ENCODE results near the gene TLX3.

TLX3 gene

GRCh38 chr5:171306781-171307591 is 2.1 kb upstream of the TLX3 start:
- no peak for DNase-seq

DNA sequence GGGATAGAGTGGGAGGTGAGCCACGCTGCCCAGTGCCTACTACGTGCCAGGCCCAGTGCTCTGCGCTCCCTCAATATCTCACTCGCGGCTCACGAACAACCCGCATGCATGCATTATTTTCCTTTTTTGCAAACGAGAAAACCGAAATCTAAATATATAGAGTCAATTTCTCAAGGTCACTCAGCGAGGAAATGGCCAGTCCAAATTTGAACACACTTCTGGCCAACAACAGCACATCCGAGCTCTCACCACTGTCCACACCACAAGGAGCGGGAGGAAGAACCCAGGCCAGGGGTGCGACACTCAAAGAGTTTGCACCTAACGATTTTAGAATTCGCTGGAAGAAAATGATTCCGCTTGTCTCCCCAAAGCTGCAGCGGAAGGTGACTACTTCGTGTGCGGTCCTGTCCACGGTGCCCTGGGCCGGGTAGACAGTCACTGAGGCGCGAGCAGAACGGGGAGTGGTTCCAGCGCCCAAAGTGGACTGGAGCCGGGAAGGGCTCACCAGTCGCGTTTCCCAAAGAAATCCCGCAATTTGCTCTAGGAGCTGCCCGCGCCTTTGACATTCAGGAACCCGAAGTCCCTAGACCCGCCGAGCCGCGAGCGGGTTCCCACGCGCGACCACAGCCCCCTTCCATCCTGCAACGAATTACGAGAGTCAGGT is 1.1 kb upstream of the TLX3 start:
- DNase-seq, result no peak

GRCh38 chr5:171309276-171310211 is 496 bp downstream of the TLX3 start:
- DNase-seq, result no peak

GRCh38 chr5:171310212-171310818 is 1.3 kb downstream of the TLX3 start:
- no peak for DNase-seq

DNA sequence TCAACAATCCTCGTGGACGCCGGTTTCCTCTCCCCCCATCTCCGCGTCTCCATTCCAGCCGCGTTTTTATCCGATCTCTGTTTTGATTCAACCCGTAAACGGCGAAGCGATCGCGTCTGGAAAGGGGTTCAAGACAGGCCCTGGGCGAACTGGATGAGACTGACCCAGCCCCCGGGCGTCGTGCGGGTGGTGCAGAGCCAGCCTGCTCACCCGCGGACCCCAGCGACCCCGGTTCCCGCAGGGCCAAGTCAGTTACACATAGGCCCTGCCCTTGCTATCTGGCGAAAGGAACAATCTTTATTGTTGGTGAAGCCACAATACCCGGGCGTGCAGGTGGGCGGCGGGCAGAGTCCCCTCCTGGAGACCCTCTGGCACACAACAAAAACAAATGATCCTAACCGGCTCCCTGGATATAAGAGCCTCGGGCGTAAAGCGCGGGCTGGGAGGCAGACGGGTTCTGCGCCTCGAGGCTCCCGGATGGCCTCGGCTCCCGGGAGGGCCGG is 1.8 kb downstream of the TLX3 start:
- DNase-seq, result no peak

GRCh38 chr5:171311322-171312077 is 2.5 kb downstream of the TLX3 start:
- no peak for DNase-seq

DNA sequence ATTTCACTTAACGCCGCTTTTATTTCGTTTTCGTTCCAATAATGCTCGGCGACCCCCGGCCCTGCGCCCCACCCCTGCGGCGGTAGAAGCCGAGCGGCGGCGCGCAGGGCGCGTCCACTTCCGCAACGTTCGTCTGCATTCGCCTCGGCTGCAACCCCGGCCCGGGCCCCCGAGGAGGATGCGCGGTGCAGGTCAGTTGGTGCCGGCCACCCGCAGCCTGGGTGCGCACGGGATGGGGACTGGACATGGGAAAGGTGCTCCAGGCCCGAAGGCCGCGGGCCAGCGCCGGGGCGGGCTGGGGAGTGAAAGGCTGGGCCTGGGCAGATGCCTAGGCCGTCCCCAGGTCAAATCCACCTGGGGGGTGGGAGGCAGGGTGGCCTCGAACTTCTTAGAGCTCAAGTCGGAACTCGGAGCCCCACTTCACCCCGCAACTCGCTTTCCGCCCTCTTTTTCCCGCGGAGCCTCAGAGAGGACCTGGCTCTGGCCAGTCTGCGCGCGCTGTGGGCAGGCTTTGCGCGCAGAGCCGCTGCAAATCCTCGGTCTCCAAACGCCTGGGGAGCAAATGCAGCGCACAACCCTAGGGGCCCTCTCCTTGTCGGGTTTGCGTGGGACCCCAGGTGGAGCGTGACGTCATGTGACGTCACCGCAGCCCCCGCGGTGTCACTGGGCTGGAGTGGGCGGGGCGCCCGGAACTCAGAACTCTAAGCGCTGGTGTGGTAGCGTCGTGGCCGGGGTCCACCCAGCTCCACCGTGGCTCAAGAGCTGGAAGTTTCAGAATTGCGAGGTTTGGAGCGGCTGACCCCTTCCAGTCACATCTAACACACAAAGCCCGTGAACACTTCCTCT is 3.3 kb downstream of the TLX3 start:
- no peak for DNase-seq

DNA sequence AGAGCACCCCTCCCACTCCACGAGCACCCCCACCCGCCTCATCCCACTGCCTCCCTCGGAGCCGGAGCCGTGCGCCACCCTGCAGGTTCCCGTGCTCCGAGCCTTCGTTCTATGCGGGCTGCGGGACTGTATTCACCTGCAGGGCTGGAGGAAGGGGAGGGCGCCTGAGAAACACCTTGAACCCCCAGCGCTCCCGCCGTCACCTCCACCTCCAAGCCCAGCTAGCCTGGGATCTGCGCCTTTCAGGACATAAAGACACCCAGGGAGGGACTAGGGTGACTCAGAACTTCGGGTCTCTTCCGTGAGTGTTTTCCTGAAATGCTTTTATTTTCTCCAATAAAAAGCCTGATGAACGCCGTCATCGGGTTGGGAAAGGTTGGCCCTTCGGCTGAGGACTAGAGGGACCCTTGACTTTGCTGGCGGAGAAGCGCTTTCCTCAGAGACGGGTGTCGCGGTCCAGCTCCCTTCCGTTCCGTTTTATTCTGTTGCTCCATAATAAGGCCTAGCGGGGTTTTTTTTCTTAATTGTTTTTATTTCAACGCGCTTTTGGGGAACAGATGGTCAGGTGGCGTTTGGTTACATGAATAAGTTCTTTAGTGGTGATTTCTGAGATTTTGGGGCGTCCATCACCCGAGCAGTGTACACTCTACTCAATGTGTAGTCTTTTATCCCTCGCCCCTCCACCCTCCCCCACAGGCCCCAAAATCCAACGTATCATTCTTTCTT is 4.6 kb downstream of the TLX3 start:
- no peak for DNase-seq

DNA sequence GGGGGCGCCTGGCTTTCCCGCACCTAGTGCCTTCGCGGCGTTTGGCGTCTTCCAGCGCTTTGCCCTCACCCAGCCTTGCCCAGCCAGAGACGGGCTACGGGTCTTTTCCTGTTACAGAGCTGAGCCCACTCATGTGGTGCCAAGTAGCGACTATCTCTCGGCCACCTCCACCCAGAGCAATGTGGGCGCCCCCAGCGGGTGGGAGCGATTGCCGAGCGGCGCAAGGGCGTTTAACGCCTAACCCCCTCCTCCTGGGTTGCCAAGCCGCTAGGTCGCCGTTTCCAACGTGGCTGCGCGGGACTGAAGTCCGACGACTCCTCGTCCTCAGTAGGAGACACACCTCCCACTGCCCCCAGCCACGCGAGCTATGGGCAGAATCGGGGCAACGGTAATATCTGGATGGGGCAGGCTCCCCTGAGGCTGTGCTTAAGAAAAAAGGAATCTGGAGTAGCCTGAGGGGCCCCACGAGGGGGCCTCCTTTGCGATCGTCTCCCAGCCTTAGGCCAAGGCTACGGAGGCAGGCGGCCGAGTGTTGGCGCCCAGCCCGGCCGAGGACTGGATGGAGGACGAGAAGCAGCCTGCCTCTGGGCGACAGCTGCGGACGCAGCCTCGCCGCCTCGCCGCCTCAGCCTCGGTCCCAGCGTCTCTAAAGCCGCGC is 5.8 kb downstream of the TLX3 start:
- DNase-seq, result no peak

DNA sequence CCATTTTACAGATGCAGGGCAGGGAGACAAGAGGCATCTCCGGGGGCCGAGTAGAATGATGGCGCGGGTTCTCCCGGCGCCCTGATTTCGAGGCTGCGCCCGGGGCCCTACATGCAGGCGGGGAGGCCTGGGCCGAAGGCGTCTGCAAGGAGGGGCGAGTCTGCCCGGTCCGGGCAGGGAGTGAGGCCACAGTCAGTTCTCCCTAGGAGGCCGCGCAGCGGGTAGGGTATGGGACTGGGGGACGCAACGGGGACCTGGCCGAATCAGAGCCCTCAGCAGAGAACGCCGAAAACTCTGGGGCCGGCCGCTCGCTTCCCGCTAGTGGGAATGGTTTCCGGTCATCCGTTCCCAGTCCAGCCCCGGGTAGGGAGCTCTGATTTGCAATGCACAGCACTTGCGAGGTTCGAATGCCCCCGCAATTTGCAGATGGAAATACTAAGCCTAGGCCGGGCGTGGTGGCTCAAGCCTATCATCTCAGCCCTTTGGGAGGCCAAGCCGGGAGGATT is 6.4 kb downstream of the TLX3 start:
- DNase-seq, result no peak

DNA sequence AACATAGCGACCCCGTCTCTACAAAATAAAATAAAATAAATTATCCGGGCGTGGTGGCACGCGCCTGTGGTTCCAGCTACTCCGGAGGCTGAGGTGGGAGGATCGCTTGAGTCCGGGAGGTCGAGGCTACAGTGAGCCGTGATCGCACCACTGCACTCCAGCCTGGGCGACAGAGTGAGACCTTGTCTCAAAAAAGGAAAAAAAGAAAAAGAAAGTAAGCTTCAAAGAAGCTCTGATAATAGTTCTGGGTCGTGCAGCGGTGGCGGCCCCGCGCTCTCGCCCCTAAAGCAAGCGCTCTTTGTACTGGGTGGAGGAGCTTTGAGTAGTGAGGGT is 6.8 kb downstream of the TLX3 start:
- DNase-seq, result no peak

- DNase-seq, result no peak
These were observed 7.4 kb downstream of the TLX3 start for GRCh38 chr5:171316258-171317121.

DNA sequence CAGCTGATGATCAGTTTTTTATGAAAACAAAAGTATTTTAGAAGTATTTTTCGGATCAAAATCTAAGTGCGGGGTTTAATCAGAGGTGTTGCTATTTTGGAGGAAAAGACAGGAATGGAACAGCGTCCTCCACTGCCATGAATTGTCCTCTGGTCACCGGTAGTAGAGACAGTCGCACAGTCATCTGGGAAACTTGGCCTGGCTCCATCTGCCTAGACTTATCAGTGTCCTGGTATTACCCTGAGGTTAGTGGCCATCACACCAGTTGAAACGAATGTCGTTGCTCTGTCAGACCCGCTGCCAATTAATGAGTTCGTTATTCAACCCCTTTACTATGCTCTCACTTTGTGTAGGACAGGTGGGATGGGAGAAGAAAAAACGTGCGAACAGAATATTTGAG is 8.2 kb downstream of the TLX3 start:
- DNase-seq, result no peak

- DNase-seq, result no peak
These were observed 9.0 kb downstream of the TLX3 start for GRCh38 chr5:171318026-171318425.

DNA sequence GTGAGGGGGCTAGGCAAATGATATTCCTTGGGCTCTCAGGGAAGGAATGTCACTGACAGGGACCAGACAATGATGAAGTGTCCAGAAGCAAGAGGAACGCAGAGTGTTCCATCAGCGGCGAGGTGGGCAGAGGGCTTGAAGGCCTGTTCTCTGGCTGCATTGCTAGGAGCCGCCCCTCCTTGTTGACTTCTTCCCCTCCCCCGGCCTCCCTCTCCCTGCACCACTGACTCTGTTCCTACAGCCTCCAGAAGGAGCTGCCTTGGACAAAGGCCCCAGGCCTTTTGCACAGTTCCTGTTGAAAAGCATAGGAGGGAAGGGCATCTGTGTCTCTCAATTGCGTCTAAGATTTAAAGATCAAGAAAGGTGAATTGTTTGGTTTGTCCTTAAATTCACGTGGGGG is 12.4 kb downstream of the TLX3 start:
- DNase-seq, result no peak

DNA sequence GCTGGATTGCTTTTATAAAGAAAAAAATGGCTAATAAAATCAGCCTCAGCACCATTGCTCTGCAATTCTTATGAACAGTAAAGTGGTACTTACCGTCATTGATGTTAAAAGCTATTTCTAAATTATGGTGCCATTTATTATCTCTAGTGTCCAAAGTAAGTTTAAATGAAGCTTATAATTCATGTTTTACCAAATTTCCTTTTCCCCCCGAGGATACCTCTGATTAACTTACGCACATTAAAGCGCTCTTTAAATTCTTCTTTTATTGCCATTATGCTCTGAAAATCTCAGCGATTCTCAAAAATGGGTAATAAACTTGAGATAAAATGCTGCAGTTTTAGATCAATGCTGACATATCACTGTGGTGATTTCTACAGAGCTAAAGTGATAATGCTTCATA is 13.5 kb downstream of the TLX3 start:
- DNase-seq, result no peak

- DNase-seq, result no peak
These were observed 14.0 kb downstream of the TLX3 start for GRCh38 chr5:171323007-171323406.

DNA sequence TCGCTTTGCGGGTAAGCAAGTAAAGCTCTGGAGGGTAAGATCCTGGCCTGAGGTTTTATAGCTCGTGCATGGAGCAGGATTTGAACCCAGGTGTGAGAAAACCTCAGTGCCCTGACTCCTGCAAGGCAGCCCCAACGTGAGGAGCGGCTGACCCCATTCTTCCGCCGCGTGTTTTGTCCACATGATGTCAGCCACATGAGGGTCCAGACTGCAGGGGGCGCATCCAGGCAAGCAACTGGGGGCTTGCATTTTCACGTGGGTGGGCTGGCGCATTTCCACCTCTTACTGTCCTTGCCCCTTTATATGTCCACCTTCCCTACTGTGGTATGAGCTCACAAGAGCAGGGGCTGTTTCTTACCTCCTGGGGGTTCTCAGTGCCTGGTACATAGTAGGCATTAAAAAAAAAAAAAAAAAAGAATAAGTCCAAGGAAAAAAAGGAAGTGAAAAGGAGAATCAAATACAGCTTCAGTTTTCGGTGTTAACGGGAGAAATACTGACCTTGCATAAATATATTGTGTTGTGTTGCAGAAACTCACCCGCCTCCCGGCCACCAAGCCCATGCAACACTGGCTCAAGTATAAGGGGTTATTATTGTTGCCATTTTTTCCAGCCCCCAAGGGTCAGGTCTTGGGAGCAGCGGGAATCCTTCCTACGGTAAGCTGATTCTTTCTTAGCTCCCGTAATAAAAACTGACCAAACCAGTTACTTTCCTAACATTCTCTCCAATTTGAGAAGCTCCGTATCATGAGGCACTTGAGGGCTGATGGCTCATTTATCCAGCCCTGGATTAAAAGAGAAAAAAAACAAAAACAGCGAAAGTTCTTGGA is 15.0 kb downstream of the TLX3 start:
- no peak for DNase-seq

All from HCEC 1CT (cell line).